HG03442 (cell line): Measurements from ENCODE around the gene PNCK.

Experiments
- ATAC-seq: cut with Tn5 transposase; IDR thresholded peaks from one replicate; pipeline ENCODE4 v1.9.1; 2021; ENCODE audit warnings: mild to moderate bottlenecking, moderate library complexity; ENCODE audit not compliant: unreplicated experiment

Gene PNCK

DNA sequence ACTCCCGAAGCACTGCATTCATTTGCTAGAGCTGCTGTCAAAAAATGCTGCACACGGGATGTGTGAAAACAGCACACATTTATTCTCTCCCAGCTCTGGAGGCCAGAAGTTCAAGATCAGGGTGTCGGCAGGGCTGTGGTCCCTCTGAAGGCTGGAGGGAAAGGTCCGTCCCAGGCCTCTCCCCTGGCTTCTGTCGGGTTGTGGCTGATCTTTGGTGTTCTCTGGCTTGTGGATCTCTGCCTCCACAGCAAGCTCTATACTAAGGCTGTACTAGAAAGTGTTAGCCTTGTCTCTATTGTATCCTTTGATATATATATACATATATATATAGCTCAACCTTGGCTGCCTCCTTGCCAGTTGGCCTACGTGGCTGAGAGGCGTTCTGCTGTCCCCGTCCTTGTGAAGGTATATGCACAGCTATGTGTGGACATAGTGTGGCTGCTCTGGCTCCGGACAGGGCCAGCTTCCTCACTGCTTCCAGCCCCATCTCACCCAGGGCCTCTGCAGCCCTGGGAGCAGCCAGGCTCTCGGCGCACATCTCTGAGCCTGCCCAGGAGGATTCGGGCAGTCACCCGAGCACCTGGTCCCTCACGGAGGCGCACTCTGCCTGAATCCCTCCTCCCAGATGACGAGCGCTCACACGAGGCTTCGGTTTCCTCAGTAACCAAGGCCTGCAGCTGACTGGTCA, 41.6 kb downstream of the PNCK start:
- no peak for ATAC-seq

DNA sequence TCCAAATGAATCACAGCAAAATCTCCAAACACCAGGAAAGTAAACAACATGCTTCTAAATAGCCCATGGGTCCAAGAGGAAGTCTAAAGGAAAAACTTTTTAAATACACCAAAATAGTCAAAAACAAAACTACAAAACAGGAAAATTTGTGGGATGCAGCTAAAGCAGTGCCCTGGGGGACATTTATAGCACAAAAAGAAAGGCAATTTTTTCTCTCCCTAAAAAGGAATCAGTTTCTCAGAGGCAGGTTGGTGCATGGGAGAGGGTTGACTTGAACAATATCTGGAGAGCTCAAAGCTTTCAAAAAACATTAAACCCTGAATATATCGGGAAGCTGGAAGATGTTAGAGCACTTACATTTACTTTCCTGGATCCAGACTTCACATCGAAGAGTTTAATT, 42.3 kb downstream of the PNCK start:
- ATAC-seq: no peak

- ATAC-seq: no peak
These were observed 44.9 kb downstream of the PNCK start for GRCh38 chrX:153628665-153629064.

GRCh38 chrX:153628129-153628528, 45.5 kb downstream of the PNCK start:
- no peak for ATAC-seq

GRCh38 chrX:153627675-153628111, 45.9 kb downstream of the PNCK start:
- ATAC-seq: no peak

DNA sequence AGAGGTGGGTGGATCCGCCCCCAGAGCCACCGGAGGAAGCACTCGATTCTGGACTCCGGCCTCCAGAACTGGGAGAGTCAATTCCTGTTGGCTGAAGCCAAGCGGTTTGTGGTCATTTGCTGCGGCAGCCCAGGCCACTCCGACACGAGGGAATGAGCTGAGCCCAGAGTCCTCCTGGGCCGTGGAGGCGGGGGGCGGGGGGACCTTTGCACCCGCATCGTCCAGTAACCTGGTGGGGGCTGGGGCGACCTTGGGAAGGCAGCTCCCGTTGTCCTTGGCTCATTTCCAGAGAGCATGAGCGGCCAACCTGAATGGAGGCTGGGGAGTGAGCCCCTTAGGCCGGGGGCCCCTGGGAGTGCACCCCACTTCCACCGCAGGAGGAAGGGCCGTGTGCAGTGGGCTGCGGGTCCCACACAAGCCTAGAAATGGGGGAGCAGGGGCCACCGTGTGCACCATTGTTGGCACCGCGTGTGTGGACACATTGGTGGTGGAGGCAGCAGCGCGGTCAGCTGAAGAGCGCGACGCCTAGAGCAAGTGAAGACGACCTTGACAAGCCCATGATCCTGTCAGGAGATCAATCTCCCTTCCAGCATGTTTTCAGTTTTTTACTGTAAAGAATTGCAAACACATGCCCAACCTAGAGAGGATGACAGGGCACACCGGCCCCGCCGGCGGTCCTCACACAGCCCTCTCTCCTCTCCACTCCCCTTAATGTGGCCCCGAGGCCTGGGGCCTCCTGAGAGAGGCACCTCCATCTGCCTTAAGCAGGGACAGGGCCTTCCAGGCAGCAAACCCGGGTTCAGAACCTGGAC, 46.5 kb downstream of the PNCK start:
- ATAC-seq: no peak

DNA sequence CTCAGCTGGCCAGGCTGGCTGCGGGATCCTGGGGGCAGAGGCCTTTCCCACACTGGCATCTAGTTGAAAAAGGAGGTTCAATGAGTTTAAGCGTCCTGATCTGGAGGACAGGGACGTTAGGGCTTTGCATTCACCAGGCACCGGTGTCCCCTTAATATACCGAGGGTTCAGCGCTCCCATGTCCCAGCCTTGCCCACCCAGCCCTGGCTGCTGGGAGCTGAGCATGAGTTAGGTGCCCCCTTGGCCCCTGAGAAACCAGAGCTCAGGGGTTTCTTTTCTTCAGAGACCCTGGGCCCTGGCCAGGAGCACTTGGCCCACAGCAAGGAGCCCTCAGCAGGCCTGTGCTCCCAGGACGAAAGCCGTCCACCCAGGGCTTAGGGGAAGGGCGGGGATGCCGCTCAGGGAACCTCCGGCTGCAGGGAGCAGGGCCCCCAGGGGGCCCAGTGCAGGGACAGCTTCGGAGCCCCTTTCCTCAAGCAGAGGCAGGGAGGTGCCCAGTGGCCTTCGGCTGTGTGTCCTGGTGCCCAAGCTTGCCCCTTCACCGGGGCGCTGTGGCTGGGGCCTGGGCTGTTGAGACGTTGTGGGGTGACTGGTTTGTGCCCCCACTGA, 47.5 kb downstream of the PNCK start:
- ATAC-seq: no peak

GRCh38 chrX:153625271-153626024, 48.2 kb downstream of the PNCK start:
- ATAC-seq: no peak

DNA sequence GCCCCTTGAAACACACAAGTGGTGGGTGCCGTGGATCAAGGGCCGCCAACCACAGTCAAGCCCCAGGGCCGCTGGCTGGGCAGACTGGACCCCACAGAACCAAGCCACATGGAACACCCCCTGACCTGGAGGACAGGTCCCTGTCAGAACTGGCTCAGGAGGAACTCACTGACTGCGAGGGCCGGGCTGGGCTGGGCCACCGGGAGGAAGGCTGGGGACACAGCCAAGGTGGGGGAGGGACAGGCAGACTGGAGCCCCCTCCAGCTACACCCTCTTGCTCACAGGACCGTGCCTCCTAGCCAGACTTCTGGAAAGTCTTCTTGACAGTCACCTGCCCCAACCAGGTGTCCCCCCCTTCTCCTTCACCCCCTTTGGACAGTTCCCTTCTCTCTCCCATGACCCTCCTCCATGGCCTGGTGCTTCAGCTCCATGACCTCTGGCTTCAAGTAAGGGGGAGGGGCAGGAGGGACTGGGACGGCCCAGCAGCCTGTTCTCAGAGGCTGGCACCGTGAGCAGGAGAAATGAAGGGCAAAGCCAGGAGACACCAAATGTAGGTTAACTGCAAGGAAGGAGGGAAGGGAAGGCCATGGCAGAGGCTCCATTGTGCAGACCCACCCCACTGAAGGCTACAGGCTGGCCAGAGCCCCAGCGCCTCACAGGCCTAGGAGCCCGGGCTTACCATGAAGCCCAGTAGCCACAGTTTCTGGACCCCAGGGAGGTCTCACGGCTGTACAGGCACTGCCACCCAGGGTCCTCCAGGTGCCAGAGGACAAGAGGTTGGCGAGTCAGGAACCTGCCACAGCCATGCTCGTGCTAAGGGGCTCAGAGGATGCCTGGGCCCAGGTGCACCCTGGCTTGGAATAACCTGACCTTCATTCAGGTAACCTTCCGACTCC, 49.2 kb downstream of the PNCK start:
- no peak for ATAC-seq

DNA sequence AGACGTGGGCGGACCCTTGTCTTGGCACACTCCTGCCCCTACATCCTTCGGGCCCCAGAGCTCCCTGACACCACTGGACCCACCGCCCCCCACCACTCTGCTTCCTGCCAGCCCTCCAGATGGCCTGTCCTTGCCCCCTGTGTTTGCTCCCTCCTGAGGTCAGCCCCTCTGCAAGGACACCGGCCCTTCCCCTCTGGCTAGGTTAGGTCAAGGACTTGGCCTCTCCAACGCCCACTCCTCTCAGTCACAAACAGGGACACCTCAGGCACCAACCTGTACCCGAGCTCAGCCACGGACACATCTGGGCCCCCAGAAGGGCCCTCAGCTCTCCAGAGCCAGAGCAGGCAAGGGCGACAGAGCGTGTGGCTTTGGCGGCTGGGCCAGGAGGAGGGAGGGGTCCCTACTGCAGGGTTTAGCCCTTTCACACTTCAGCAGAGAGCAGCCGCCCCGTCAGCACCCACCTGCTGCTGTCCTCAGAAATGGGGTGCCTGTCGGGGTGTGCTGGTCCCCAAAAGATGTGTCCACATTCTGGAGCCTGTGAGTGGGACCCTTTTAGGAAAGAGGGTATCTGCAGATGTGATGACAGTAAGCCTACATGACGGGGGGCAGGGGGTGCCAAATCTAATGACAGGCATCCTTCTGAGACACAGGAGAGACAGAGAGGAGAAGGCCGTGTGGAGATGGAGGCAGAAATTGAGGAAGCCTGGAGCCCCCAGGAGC, 50.1 kb downstream of the PNCK start:
- ATAC-seq: no peak

DNA sequence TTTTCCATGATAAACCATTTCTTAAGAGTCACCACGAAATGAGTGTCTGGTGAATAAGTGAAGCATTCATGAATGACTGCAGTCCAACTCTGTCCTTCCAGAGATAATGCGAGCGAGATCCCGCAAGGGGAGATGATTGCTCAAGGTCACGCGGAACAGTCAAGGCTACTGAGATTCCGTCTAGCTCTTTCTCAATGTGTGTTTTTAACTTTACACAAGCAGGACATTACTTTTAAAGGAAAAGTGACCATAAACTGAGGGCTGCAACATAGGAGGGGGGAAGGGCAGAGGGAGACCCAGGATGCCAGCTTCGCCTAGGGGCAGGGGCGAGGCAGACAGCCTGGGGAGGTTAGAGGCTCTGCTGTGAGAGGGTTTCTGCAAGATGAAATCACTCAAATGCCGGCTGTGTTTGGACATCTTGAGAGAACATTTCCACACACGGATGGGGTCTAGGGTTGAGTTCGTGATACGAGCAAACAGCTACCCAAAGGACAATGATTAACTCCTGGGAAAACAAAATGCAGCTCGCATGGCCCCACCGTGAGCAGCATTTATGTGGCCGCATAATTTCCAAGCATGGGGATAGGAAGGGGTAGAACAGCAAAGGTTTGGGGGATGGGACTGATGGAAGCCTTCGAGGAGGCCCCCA, 50.8 kb downstream of the PNCK start:
- ATAC-seq: no peak

- ATAC-seq: no peak
These were observed 51.5 kb downstream of the PNCK start for GRCh38 chrX:153621949-153622598.

DNA sequence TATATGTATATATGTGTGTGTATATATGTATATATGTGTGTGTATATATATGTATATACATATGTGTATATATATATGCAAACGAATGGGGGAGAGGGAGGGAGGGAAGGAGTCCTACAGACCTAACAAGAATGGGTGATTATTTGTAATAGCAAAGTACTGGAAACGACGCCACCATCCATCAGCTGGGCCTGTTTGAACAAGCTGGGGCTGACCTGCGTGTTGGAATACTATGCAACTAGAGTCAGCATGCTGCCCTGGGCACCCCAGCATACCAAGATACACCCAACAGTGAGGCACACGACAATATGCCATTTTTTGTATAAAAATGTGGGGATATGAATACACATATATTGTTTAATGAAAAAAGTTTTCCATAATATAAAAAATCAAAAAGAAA, 53.0 kb downstream of the PNCK start:
- no peak for ATAC-seq
